GM21390 (cell line): ENCODE results near the gene SLC8B1.

Source experiments
- ATAC-seq: cut with Tn5 transposase; IDR thresholded peaks from one replicate; pipeline ENCODE4 v1.9.1; 2021; ENCODE audit not compliant: unreplicated experiment

SLC8B1 gene

DNA sequence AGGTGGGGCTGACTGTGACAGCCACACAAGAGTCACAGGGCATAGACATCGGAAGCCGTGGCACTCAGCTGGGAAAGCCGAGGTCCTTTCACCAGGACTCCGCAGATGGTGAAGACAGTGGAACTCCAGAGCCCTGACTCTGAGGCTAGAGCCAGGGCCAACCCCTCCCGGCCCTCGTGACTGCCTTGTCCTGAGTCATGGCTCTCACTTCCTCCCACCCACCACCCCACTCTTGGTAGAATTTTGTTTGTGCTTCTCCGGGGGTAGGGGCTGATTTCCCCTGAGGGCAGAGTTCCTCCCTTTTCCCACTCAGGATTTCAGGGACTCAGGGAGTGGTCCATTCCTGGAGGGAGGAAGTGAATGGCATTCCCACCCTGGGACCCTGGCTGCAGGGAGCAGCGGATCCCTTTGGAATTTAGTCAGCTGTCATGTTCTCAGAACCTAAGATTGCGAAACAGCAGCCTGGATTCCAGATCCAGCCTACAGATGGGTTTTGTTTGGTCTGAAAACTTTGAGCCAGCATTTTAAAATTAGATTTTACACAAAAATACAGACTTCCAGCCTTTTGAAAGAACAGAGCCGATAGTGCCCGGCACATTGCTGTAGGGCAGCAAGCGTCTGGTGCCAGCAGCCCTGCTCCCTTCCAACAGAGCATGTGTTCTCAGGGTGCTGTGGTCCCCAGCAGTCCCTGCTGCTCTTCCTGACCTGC lies 62.9 kb downstream of the SLC8B1 start:
- ATAC-seq, result no peak

DNA sequence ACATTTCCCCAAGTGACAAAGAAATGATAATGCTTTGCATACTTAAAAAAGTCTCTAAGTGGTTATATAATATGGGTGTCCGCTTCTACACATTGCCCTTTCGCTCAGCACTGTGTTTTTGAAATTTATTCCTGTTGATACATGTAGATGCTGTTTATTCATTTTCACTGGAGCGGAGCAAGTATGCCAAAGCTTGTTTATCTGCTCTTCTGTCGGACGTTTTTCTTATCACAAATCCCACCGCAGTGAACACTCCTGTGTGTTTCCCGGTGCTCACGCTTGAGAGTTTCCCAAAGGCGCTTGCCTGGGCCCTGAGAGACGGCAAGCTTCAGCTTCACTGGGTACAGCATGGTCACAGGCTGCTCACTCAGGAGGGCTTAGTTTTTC lies 63.5 kb downstream of the SLC8B1 start:
- ATAC-seq, result no peak

DNA sequence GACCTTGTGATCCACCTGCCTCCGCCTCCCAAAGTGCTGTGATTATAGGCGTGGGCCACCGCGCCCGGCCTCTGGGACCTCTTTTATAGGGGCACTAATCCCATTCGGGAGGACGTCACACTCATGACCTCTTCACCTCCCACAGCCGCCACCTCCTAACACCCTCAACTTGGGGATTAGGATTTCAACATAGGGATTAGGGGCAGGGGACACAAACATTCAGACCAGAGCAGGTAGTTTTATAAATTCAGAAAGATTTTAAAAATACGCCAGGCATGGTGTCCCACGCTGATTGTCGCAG lies 64.2 kb downstream of the SLC8B1 start:
- no peak for ATAC-seq

DNA sequence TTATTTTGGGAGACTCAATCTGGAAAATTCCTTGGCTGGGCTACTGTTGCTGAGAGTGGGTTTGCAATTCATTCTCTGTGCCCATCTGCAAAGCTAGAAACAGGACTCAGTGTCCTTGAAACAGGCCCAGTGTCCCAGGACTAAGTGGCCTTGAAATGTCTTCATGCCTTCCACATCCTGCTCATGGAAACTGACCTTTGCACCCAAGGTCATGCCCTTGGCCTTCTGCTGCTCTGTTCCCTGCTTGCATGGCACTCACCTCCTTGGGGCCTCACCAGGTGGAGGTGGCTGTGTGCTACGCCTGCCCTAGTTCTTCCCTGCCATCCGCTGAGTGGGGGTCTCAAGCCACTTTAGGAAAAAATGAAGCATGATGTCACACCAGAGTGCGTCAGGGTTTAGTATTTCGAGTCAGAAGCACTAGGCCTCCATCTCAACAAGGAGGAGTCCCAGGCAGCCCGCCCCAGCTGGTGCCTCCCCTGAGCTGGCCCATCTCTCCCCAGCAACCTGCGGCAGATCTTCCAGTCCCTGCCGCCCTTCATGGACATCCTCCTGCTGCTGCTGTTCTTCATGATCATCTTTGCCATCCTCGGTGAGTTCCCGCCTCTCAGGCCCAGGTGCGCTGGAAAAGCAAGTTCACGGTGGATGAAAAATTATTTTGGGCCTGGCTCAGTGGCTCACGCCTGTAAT lies 65.5 kb downstream of the SLC8B1 start:
- no peak for ATAC-seq

DNA sequence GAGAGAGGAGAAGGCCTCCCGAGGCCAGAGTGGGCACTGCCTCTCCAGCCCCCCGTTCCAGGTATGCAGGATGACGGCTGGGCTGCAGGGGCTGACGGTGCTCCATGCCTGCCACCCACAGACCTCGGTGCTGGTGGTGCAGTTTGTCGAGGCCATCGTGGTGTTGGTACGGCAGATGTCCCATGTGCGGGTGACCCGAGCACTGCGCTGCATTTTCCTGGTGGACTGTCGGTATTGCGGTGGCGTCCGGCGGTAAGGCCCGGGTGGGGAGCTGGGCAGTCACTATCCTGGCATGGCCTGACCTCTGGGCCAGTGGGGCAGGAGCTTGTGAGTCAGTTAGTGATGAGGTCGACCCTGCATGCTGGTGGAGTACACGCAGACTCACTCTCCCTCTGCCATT lies 66.3 kb downstream of the SLC8B1 start:
- ATAC-seq, result no peak

DNA sequence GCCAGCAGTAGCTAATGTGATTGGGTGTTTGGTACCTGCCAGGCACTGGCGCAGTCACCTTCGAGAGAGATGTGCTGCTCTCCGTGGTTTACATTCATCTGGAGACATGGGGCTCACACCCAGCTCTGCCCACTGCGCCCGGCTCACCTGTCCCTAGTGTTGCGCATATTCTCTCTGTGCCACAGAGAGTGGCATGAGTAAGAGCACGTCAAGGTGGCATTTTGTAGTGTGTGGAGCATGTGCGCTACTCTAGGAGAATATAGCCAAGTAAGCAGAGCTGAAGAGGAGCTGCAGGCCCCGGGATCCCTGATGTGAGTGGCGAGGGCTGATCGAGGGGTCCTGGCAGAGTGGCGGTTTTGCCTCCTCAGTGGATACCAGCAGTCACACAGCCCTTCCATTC lies 66.8 kb downstream of the SLC8B1 start:
- no peak for ATAC-seq

DNA sequence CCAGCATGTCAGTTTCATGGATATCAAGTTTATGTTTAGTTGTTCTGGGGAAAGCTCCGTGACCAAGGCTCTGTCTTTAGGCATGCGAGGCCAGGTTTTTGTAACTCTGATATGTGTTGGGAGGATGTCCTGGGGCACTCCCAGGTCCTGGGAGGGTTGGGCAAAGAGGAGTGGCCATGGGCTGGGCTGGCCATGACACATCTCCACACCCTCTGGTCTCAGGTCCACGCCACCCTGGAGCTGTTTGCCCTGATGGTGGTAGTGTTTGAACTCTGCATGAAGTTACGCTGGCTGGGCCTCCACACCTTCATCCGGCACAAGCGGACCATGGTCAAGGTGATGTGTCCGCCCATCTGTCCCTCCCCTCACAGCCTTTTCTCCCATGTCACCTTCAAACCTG lies 67.3 kb downstream of the SLC8B1 start:
- ATAC-seq, result no peak

DNA sequence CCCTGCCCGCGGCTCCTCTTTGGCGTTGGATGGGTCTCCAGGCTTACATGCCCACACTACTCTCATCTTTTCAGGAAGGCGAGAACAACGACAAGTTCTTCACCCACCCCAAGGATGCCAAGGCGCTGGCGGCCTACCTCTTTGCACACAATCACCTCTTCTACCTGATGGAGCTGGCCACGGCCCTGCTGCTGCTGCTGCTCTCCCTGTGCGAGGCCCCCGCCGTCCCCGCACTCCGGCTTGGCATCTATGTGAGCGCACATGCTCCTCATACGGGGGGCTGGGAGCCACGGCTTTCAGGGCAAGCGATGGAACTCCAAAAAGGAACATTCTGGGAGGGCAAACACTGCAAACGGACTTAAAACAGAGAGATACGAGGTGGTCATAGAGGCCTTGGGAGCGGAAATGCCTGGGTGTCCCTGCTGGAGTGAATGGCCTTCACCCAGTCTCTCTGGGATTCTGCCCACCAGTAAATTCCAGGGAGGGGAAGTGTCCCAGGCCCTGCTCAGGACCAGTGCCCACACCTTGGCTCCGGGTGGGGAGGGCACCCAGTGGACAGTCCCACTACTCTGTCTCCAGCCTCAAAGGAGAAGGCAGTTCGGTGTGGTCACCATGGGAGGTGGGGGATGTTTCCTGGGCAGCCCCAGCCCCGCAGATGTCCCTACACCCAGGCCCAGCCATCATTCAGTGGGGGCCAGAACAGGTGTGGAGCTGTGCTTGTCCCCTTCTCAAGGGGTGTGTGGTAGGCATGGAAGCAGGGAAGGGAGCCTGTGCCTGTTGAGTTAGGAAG lies 68.6 kb downstream of the SLC8B1 start:
- ATAC-seq, result no peak

DNA sequence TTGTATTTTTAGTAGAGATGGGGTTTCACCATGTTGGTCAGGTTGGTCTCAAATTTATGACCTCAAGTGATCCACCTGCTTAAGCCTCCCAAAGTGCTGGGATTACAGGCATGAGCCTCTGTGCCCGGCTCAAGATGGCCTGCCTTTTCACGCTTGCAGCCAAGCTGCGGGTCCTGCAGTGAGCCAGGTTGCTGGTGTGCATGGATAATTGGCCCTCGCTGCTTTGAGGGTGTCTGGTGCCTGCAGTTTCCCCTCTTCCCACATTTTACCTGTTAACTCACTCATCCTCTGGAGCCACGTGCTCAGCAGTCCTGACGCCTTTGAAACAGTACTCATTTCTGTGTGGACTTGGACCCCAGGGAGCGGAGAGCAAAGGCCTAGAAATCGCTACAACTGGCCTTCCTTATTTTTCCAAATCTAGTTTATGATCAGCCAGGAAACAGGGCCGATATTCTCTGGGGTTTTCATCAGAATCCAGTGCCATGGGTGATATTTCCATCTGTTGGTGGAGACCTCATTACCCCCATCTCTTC lies 71.4 kb downstream of the SLC8B1 start:
- no peak for ATAC-seq

DNA sequence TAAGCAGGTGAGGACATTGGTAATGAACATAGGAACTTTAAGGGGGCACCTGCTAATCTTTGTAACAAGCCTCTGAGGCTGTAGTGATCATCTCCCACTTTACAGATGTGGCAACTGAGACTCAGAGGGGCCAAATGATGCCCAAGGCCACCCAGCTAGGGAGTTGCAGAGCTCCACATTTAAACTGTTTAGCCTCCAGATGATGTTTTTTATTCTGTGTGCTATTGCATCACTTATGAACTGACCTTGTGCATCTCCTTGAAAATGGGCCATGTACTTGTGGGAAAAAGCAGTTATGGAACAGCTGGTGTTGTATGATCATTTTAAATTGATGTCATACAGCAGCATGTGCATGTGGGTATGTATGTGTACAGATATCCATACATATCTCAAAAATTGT lies 72.2 kb downstream of the SLC8B1 start:
- ATAC-seq, result no peak

DNA sequence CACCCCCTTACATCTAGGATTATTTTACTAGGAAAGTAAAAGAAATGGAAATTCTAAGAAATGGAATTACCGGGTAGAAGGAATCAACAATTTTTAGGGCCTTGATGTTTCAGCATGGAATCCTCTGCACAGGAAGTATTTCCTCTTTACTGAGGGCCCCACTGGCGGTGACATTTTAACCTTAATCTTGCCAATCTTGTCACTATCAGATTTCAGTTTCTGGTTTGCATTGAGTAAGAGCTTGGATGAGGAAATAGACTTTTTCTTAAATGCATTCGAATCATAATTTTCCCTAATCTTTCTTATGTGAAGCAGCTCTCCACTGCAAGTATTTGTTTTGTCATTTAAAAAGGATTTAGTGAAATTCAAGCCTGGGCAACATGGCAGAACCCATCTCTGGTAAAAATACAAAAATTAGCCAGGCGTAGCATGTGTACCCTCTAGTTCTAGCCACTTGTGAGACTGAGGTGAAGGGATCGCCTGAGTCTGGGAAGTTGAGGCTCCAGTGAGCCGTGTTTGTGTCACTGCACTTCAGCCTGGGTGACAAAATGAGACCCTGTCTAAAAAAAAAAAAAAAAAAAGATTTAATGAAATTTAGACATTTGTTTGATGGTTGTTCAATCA lies 73.0 kb downstream of the SLC8B1 start:
- ATAC-seq, result no peak

DNA sequence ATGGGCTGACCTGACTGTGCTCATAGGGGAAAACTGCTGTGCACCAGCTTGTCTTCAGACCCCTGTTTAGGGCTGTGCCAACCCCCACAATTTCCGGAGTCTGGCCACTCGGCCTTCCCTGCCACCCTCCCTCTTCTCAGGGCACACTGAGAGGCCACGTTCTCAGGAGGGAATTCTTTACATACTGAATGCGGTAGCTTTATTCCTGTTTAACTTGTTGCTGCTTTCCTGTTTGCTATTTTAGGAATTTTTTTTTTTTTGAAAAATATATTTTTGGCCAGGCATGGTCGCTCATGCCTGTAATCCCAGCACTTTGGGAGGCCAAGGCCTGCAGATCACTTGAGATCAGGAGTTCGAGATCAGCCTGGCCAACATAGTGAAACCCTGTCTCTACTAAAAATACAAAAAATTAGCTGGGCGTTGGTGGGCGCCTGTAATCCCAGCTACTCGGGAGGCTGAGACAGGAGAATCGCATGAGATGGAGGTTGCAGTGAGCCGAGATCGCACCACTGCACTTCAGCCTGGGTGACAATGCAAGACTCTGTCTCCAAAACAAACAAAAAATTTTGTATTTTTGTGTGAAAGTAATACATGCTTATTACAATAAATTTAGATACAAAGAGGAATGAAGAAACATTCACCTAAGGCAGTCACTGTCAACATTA lies 74.1 kb downstream of the SLC8B1 start:
- no peak for ATAC-seq

DNA sequence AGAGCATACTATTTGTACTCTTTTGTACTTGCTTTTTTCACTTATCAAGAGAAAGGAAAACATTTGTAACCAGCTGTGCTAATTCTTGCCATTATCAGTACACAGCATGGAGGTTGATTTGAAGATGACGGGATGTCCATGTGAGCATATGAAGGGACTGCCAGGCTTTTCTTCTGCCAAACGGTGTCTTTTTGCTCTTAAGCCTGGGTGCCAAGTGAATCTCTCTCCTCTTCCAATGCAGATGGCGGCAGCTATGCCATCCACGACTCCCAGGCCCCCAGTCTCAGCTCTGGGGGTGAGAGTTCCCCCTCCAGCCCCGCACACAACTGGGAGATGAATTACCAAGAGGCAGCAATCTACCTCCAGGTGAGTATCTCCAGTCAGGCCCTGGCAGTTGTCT lies 74.8 kb downstream of the SLC8B1 start:
- ATAC-seq, result no peak

DNA sequence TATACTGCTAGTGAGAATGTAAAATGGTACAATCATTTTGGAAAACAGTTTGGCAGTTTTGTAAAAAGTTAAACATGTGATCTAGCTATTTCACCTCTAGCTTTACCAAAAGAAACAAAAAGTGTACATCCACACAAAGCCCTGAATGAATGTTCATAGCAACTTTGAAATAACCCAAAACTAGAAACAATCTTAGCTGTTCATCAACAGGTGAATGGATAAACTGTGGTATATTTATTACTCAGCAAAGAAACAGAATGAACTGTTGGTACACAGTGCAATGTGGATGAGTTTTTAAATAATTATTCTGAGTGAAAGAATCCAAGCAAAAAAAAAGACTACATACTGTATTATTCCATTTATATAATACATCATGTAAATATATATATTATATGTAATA lies 77.3 kb downstream of the SLC8B1 start:
- no peak for ATAC-seq

DNA sequence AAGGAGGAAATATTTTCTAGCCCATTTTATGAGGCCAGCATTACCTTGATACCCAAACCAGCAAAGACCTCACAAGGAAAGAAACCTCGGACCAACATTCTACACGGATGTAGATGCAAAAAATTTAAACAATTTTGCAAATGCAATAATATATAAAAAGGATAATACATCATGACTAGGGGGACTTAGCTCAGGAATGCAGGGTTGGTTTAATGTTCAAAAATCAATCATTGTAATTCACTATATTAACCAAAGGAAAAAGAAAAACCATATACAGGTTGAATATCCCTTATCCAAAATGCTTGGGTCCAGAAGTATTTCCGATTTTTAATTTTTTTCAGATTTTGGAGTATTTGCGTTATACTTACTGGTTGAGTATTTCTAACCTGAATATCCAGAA lies 80.6 kb downstream of the SLC8B1 start:
- no peak for ATAC-seq

DNA sequence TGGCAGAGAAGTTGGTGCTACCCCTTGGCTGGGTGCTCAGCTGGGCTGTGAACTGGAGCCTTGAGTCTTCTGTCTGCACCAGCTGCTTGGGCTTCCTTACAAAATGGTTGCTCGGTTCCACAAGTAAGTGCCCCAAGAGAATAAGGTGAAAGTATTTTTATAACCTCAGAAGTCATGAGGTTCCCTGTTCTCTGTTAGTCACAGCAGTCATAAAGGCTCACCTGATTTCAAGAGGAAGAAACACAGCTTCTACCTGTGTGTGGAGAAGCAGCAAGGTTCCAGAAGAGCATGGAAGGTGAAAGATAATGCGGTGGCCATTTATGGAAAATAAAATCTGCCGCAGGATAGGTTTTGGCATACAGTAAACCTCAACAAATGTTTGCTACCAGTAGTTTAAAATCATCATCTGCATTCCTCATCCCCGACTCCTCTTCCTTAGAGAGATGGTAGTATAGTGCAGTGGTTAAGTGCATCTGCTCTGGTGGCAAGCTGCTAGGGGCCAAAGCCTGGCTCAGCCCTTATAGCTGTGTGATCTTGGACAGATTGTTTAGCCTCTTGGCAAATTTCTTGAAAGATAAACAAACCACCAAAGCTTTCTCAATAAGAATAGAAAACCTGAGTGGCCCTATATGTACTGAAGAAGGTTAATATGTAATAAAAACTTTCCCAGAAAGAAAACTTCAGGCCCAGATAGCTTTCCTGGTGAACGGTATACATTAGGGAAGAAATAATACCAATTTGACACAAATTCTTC lies 81.2 kb downstream of the SLC8B1 start:
- ATAC-seq, result no peak

DNA sequence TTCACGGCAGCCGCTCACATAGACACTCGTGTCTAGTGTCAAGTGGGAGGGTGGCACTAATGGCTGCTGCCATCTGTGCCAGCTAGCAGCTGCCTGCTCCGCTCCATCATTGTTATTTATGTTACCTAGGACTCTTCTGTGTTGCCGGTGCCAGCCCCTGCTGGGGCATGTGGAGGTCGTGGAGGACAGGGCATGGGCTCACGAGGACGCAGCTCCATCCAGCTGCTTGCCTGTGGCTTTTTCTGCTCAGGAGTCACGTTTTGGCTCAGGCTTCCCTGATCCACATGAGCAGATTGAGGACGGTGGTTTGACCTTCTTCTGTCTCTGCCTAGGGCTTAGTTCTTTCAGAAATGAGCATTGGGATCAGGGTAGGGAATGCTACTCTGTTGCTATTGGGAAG lies 82.4 kb downstream of the SLC8B1 start:
- no peak for ATAC-seq

DNA sequence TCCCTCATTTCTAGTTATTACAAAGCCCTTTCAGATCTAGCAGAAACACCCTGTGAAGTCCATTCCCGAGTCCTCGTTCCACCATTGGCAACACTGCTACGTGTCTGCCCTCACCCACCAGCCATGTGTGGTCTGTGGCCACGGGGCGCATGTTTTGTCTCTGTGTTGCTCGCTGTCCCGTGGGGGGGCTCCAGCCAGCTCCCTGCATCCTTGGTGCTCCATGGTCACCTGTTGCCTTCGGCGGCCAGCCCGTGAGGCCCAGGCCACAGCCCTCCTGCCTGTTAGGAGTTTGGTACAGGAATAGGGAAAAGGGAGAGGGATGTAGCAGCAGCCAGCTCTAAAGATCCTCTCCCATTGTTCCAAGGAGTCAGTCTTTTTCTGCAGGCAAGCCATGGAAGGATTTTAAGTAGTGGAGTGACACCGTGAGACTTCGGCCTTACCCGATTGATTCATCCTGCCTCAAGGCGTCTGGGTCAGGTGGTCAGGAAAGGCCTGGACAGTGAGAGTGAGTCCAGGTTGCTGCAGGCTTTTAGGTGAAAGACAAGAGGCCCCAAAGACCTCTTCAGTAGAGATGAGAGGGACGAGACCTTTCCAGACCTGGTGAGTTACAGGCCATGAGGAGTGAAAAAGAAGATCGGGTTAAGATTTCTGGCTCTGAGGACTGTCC lies 83.4 kb downstream of the SLC8B1 start:
- ATAC-seq, result no peak

DNA sequence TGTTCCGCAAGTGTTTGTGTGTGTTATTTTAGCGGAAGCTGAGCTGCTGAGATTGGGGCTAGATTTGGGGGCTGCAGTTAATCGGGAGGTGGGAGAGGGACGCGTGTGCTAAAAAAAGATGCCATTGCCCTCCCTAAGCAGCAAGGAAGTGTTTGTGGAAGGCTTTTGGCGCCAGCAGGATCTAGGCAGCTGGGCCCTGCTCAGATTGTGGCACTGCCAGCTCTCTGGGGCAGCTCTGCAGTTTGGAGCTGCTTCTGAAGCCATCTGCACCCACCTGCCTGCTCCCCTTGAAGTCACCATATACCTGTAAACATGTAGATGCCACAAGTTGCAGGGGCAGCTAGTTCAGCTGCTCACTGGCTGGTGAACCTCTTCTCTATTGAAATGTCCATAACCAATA lies 84.9 kb downstream of the SLC8B1 start:
- no peak for ATAC-seq

DNA sequence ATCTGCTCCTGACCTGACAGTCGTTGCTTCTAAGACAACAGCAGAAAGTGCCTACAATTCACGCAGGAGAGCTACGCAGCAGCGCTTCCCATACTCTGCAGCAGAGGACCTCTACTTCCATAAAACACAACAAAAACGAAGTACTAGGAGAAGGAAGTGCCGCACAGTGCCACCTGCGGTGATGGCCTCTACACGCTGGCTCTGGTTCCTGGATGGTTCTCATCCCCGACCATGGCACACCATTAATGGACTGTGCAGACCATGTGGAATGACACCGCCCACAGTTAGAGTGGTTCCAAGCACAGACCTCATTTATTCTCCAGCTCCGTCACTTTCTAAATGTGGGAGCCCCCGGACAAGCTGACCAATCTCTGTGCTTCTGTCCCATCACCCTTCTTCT lies 85.4 kb downstream of the SLC8B1 start:
- ATAC-seq, result no peak
